H1 (cell line): ENCODE measurements around the gene C11orf58.

Experiments used
- EZH2 ChIP-seq: fragments of 200-600 bp; sonication (generic); IDR thresholded peaks from 2 replicates; pipeline ENCODE4 v1.7.1; 2012; ENCODE audit warnings: low read depth, mild to moderate bottlenecking, moderate library complexity, low read length, inconsistent platforms; ENCODE audit not compliant: severe bottlenecking
- HDAC2 ChIP-seq, 2 experiments: fragments of 300-600 bp in 1 of 2; sonication (generic) in 1 of 2; IDR thresholded peaks; 2 replicates each; pipeline ENCODE4 v1.6.1; 2011 to 2012; ENCODE audit warnings: low read depth in 2 of 2, low read length in 2 of 2, mild to moderate bottlenecking in 2 of 2, moderate library complexity in 2 of 2, borderline replicate concordance in 1 of 2, inconsistent platforms in 1 of 2
- KDM1A ChIP-seq: fragments of 200-600, 300-600 bp; sonication (generic); IDR thresholded peaks from 2 replicates; pipeline ENCODE4 v1.7.1; 2016; ENCODE audit warnings: mild to moderate bottlenecking, low read length, borderline replicate concordance
- KDM5A ChIP-seq: fragments of 200-600 bp; IDR thresholded peaks from 2 replicates; pipeline ENCODE4 v1.7.1; 2012; ENCODE audit warnings: mild to moderate bottlenecking, low read length, inconsistent platforms, mixed read lengths
- POLR2A ChIP-seq, 2 experiments: IDR thresholded peaks; 1 replicate in 1 of 2; 2 replicates in 1 of 2; pipeline ENCODE4 v1.6.1; 2011; ENCODE audit warnings: low read depth in 2 of 2, low read length in 2 of 2, mild to moderate bottlenecking in 2 of 2; ENCODE audit errors: control extremely low read depth in 1 of 2
- POLR2AphosphoS5 ChIP-seq: IDR thresholded peaks from 2 replicates; pipeline ENCODE4 v1.6.1; 2011; ENCODE audit warnings: low read depth, low read length
- RBBP5 ChIP-seq: IDR thresholded peaks from 2 replicates; pipeline ENCODE4 v1.7.1; 2012; ENCODE audit warnings: low read depth, mild to moderate bottlenecking, inconsistent platforms, low read length, moderate library complexity, borderline replicate concordance
- YY1 ChIP-seq: IDR thresholded peaks from 2 replicates; pipeline ENCODE4 v1.6.1; 2011; ENCODE audit warnings: low read depth, mild to moderate bottlenecking, low read length
- TF ChIP-seq, protein P1 (sequence below), 3 experiments: IDR thresholded peaks; 1 replicate in 2 of 3; 2 replicates in 1 of 3; pipeline versions ENCODE4 v1.5.1 to v1.6.1; 2011; ENCODE audit warnings: low read length in 3 of 3, mild to moderate bottlenecking in 3 of 3, inconsistent platforms in 2 of 3, low read depth in 1 of 3, moderate library complexity in 1 of 3; ENCODE audit not compliant: insufficient read depth in 1 of 3; ENCODE audit errors: control extremely low read depth in 1 of 3
- TF ChIP-seq, protein P2 (sequence below): IDR thresholded peaks from 2 replicates; pipeline ENCODE4 v1.6.1; 2012; ENCODE audit warnings: low read length, inconsistent platforms
- TF ChIP-seq, protein P3 (sequence below): IDR thresholded peaks from 2 replicates; pipeline ENCODE4 v1.6.1; 2012; ENCODE audit warnings: inconsistent platforms

DNA sequence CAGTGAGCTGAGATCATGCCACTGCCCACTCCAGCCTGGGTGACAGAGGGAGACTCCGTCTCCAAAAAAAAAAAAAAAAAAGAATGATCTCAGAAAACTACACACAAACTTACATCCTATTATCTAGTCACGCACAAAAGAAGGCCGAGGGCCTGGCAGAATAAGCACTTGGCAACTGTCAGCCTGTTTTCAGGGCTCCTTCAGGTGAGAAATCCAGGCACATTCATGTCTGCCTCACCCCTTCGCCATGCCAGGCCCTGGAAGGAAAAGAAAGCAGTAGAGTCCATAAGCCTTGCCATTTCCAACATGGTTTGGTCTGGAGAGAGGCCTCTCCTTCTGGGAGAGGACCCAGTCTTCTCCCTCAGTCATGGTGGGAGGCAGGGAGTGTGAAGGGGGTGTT lies 30.9 kb downstream of the C11orf58 start:
- TF ChIP-seq, protein P1, sequence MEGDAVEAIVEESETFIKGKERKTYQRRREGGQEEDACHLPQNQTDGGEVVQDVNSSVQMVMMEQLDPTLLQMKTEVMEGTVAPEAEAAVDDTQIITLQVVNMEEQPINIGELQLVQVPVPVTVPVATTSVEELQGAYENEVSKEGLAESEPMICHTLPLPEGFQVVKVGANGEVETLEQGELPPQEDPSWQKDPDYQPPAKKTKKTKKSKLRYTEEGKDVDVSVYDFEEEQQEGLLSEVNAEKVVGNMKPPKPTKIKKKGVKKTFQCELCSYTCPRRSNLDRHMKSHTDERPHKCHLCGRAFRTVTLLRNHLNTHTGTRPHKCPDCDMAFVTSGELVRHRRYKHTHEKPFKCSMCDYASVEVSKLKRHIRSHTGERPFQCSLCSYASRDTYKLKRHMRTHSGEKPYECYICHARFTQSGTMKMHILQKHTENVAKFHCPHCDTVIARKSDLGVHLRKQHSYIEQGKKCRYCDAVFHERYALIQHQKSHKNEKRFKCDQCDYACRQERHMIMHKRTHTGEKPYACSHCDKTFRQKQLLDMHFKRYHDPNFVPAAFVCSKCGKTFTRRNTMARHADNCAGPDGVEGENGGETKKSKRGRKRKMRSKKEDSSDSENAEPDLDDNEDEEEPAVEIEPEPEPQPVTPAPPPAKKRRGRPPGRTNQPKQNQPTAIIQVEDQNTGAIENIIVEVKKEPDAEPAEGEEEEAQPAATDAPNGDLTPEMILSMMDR (IDR thresholded peaks at IDR 0.05; ENCODE audit: control extremely low read depth in 1 of 3, insufficient read depth in 1 of 3, low read depth in 1 of 3, low read length in 3 of 3), result no peak
- TF ChIP-seq, protein P2, sequence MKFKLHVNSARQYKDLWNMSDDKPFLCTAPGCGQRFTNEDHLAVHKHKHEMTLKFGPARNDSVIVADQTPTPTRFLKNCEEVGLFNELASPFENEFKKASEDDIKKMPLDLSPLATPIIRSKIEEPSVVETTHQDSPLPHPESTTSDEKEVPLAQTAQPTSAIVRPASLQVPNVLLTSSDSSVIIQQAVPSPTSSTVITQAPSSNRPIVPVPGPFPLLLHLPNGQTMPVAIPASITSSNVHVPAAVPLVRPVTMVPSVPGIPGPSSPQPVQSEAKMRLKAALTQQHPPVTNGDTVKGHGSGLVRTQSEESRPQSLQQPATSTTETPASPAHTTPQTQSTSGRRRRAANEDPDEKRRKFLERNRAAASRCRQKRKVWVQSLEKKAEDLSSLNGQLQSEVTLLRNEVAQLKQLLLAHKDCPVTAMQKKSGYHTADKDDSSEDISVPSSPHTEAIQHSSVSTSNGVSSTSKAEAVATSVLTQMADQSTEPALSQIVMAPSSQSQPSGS, result no peak
- TF ChIP-seq RBBP5, result no peak
- TF ChIP-seq EZH2, result no peak
- TF ChIP-seq HDAC2 (IDR thresholded peaks at IDR 0.05; ENCODE audit: borderline replicate concordance in 1 of 2, low read depth in 2 of 2, low read length in 2 of 2), result no peak
- TF ChIP-seq, protein P3, sequence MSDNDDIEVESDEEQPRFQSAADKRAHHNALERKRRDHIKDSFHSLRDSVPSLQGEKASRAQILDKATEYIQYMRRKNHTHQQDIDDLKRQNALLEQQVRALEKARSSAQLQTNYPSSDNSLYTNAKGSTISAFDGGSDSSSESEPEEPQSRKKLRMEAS, result no peak
- TF ChIP-seq YY1, result no peak
- no peak for TF ChIP-seq POLR2A (IDR thresholded peaks at IDR 0.05; ENCODE audit: control extremely low read depth in 1 of 2, low read depth in 2 of 2, low read length in 2 of 2)
- TF ChIP-seq KDM5A, result no peak
- no peak for TF ChIP-seq KDM1A
- TF ChIP-seq POLR2AphosphoS5, result no peak
